H54 (cell line): ENCODE data around the gene CECR2.

Source experiments
- DNase-seq: peaks from one replicate; pipeline ENCODE4 v3.0.0; 2011; ENCODE audit warnings: low spot score, mixed read lengths; ENCODE audit not compliant: insufficient read length
- FAIRE-seq: peaks from 3 replicates; lab custom pipeline; 2011; peaks lifted over from hg19 to GRCh38; lab: Jason Lieb, UNC
- POLR2A ChIP-seq: IDR thresholded peaks from 2 replicates; pipeline ENCODE4 v1.6.1; 2011; ENCODE audit warnings: low read depth, mild to moderate bottlenecking, low read length

CECR2 gene

DNA sequence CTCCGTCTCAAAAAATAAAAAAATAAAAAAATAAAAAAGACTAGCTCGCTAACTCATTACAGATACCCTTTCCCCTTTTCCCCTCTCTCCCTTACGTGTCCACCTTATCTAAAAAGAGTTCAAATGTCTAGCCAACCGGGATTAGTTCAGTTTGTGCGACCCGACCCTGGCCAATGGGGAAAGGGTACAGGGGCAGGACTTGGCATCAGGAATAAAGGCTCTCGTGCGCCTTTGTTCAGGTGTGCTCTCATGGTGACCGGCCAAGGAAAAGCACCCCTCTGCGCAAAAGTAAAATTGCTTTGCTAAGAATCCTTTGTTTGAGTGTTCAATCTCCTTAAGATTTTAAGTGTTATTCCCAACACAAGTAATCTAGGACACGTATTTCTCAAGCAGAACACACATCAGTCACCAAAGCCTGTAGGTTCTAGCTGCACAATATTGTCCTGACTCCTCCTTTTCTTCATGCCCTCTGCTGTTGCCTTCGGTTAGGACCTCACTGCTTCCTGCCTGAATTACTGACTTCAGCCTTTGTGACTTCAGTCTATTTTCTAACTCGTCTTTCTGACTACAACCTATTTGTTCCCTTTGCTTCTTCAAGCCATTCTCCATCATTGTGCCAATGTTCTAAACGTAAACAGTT, 20.7 kb upstream of the CECR2 start:
- no peak for DNase-seq
- TF ChIP-seq POLR2A, result no peak
- no peak for FAIRE-seq

DNA sequence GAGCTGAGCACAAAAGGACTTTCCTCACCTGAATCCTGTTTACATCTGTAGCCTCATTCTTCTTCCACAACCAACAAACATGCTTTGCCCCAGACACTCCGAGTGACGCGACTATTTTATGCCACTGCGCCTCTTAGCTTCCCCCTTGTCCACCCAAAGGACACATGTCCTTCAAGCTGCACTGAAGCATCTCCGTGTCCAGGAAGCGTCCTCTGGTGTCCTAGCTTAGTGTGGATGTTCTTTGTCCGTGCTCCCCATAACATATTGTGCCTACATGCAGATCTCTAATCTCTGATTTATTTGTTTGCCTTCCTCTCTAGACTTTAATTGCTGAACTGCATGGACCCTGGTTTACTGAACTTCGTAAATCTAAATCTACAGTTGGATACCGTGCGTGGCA, 20.1 kb upstream of the CECR2 start:
- FAIRE-seq (no peak), DNase-seq (no peak)
- TF ChIP-seq POLR2A, result no peak

DNA sequence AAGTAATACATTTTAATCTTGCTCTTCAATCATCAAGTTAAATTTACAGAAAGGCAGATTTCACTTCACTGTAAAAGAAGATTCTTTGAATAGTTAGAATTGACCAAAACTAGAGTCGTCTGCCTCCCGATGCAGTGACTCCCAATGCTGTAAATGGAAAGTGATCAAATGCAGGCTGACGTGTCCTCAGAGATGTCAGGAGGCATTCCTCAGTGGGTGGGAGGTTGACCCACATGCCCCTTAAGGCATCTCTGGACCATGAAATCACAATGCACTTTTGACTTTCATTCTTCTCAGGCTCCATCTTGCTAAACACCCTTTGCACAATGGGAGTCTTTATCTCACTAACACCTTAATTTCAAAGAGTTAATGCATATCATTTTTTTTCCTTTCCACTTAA, 19.0 kb upstream of the CECR2 start:
- no peak for DNase-seq
- no peak for FAIRE-seq
- no peak for TF ChIP-seq POLR2A

DNA sequence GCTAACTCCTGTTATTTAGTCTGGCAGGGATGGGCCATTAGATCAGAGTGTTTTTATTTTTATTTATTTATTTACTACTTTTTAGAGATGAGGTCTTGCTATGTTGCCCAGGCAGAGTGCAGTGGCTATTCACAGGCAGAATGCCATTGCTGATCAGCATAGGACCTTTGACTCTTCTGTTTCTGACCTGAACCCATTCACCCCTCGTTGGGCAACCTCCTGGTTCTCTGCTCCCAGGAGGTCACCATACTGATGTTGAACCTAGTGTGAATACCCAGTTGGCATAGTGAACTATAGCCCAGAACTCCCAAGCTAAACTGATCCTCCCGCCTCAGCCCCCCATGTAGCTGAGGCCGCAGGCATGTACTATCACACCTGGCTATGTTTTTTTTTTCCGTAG, 16.5 kb upstream of the CECR2 start:
- FAIRE-seq, result no peak

DNA sequence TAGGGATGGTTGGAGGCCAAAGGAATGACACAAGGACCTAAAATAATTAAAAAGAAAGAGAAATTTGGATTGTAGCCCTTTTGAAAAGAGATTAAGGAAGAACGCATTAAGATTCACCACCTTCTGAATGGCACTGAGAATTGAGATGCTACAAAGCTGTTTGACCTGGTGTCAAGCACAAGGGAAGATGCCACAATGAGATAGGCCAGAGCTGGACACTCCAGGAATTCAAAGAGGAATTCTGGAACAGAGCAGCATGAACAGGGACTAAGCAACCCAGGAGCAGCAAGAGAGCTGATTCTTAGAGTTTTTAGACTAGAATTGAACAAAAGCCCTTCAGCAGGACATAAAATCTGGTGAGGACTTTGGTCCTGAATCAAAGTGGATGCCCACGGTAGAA, 11.6 kb upstream of the CECR2 start:
- TF ChIP-seq POLR2A, result no peak

More for the DNA sequence above, 16.5 kb upstream of the CECR2 start:
- no peak for TF ChIP-seq POLR2A
- no peak for DNase-seq

DNA sequence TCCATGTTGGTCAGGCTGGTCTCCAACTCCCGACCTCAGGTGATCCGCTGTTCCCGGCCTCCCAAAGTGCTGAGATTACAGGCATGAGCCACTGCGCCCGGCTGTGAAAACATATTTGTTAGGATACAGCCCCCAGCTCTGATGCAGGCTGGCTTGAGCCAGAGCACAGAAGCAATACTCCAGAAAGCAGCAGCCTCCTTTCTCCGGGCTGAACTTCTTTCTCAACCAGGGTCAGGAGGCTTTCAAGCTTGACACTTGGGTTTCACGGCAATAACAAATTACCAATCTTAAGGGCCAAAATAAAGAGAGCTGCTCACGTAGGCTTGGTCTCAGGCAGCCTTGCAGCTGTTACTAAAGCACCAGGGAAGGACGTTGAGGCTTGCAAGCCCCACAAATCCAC, 10.8 kb upstream of the CECR2 start:
- no peak for TF ChIP-seq POLR2A
- DNase-seq, result no peak
- no peak for FAIRE-seq

More for the DNA sequence above, 11.6 kb upstream of the CECR2 start:
- no peak for DNase-seq
- FAIRE-seq, result no peak

DNA sequence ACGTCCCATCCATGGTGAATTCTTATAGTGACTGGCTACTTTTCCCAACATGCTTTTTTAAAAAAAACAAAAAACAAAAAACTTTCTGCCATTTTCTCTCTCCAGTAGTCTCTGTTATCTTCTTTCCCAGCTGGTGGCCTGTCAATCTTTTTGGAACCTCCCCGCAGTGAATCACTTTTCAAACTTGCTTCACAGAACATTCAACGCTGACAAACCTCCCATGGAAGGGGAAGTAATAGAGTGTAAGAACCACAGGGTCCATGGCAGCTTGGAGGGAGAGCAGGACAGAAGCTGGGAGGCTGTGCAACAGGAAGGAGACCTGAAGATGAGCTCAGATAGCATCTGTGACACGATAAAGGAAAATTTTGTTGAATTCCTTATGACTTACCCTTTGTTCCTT, 9.8 kb upstream of the CECR2 start:
- DNase-seq (no peak), FAIRE-seq (no peak)
- TF ChIP-seq POLR2A, result no peak

DNA sequence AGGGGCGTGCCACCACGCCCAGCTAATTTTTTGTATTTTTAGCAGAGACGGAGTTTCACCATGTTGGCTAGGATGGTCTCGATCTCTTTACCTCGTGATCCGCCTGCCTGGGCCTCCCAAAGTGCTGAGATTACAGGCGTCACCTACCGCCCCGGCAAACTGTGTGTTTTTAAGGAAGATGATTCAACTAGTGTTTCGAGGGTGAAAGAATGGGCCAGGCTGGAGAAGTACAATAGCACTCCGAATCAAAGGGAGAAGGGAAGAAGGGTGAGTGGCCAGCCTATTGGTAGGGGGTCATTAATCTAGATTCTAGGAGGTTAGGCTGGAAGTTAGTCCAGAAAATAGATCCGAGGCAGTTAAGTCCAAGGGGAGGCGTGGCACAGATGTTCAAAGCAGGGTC, 2.9 kb upstream of the CECR2 start:
- no peak for TF ChIP-seq POLR2A
- no peak for DNase-seq
- FAIRE-seq, result no peak

DNA sequence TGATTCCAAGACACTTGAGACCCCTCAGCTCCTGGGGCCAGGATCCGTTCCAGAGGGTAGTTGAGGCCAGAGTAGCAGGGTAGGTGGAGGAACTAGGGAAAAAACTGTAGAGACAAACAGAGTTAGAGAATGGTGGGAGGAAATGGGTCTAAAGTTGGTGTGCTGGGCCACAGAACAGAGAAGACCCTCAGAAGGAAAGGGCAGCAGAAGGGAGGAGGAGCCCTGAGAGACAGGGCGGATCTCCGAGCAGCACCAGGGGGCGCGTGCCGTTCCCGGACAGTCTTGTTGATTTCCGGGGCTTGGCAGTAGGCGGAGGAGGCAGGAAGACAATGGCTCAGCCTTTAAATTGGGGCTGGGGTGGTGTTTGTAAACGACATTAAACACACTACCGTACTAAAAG, 2.4 kb upstream of the CECR2 start:
- FAIRE-seq, result no peak
- TF ChIP-seq POLR2A, result no peak
- DNase-seq, result no peak

DNA sequence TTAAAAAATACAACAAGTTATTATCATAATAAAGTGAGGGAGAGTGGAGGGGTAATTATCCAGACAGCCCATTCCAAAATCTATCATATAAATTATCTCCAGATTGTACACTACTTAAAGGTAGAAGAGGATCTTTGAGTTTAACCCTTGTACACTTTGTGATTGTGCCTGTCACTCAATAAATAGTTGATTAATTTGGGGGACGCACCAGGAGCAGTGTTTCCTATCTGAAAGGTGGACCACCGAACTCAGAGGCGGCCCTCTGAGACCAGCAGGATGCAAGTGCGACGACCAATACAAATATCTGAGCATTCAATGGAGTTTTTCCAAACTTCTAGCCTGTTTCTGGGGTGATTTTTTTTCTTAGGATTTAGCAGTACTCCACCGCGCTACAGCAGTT, 1.1 kb upstream of the CECR2 start:
- FAIRE-seq, result no peak
- DNase-seq, result no peak
- TF ChIP-seq POLR2A, result no peak

DNA sequence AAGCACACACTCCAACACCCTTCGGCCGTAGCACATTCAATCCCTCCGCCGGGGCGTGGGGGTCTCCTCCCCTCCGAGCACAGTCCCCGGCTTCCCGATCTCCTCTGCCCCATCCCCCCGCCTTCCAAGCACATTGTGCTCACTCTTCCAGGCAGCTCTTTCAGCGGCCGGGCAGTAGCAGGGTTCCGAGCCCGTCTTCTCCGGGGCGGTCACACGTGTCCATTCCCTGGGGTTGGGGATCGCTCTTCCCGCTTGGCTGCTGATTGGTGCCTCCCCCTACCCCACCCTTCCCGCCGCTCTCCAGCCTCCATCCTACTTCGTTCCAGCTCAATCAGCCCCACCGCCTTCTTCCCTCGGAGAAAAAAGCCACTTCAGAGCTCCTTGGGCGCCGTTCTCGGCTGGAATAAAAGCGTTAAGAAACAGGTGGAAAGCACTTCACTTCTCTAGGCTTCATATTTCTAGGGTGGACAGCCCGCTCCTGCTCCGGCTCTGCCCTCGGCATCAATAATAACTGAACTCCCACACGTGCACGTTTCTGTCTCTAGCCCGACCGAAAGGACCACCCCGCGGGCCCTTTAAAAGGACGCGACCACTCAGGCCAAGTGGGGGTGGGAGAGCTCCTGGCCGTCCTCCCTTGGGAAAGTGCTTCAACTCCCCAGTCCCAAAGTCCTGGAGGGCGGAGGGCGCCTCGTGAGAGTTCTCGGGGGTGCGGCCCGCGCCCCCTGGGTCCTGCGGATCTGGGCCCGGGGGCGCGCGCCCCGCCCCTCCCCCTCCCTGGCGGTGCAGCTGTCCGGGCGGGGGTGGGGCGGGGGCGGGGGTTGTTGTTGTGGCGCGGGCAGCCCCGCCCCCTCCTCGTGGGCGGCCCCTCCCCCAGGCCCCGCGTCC, 464 bp upstream of the CECR2 start:
- DNase-seq, result no peak

DNA sequence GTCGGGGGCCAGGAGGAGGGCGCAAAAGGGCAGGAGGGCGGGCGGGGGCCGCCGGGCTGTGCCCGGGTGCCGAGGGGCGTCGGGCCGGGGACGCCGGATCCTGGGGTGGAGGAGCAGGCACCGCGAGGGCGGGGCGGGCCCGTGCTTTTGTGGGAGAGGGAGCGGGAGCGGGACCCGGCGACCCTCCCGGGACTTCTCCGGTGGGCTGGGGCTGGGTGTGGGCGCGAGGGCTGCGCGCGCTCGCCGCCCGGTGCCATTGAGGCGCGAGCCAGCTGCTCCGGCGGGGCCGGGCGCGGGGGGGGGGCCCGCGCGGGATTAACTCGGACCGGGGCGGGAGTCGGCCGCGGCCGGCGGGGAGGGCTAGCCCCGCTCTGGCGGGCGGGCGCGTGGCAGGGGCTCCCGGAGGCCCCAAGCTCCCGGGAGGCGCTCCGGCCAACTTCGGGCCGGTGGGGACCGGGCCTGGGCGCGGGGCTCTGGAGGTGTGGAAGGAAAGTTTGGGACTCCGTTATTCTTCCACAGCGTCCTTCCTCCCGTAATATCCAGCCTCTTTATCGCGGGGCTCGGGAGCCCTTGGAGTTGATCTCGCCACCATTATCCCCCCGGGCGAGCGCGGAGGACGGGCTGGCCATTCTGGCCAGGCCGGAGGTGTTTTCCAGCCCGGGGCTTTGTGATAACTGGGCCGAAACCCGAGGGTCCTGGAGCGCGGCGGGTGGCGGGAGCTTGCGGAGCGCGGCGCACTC, 936 bp downstream of the CECR2 start:
- TF ChIP-seq POLR2A, result no peak
- DNase-seq, result no peak
- FAIRE-seq, result no peak

More for the DNA sequence above, 464 bp upstream of the CECR2 start:
- no peak for FAIRE-seq
- no peak for TF ChIP-seq POLR2A

DNA sequence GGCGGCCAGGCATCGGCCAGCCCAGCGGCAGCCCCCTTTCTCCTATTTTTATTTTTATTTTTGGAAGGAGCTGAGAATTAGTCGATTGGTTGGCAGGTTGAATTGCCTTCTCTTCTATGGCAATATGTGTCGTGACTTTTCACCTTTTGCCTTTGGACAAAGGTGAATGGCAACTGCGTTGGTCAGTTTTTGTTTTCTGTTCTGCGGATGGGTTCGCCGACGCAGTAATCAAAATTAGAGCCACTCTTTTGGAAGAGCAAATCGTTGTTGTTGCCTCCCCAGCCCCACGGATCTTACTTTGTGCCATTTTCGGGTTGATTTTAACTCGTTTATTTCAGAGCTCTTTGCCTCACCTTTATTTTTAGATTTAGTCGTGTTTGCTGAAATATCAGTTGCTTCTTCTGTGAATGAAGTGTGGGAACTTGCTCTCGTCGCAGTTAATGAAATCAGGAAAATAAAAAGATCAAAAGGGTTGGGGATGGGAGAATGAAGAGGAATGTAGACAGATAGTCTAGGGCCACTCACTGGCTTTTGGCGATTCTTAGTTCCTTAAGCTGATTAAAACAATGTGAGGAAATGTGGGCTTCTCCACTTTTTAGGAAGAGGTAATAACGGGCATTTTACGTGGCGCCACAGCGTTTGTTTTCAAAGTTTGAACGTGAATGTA, 1.6 kb downstream of the CECR2 start:
- DNase-seq, result no peak
- TF ChIP-seq POLR2A, result no peak
- no peak for FAIRE-seq

DNA sequence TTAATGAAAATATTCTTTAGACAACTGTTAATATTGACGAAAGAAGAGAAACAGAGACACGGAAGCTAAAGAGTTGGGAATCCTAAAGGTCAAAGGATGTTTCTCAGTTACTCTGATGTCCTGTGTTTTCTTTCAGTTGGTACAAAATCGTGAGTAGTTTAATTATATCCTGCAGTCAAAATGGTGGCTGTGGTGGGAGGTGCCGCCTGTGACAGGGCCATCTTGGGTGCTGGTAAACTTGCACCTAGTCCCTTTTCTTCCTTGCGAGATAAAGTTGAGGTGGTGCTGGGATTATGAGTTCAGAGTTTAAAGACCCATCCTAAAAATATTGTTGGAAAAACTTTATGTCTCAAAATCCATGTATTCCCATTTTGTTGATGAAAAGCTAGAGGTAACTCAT, 2.2 kb downstream of the CECR2 start:
- no peak for DNase-seq
- TF ChIP-seq POLR2A, result no peak
- no peak for FAIRE-seq

DNA sequence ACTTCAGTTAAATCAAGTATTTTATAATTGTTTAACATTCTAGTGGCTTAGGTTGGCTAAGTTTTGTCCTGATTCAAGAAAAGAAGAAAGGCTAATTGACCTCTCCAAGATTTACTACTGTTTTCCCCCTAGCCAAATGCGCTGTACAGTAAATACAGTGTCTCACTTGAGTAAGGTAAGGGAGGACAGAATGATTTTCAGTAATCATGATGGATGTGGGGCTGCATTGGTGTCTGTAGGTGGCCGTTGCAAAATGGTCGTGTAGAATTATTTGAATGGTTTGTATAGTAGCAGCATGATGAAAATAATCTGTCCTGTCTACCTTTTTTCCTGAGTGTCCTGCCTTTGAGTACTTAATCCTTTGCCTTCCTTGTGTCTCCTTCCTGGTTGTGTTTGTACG, 4.6 kb downstream of the CECR2 start:
- FAIRE-seq (no peak), DNase-seq (no peak)
- no peak for TF ChIP-seq POLR2A
